Ishikawa (cell line): ENCODE measurements around the gene PRCC.

Experiments used
- EP300 ChIP-seq: IDR thresholded peaks from 2 replicates; pipeline ENCODE4 v1.6.1; 2012; ENCODE audit warnings: borderline replicate concordance
- TCF12 ChIP-seq: IDR thresholded peaks from 2 replicates; pipeline ENCODE4 v1.6.1; 2012; ENCODE audit warnings: low read depth
- YY1 ChIP-seq: IDR thresholded peaks from 2 replicates; pipeline ENCODE4 v1.6.1; 2012; ENCODE audit warnings: low read depth
- TF ChIP-seq, protein P1 (sequence below): IDR thresholded peaks from 2 replicates; pipeline ENCODE4 v1.6.1; 2012
- TF ChIP-seq, protein P2 (sequence below): IDR thresholded peaks from 2 replicates; pipeline ENCODE4 v1.6.1; 2012; ENCODE audit warnings: low read depth, mild to moderate bottlenecking

DNA sequence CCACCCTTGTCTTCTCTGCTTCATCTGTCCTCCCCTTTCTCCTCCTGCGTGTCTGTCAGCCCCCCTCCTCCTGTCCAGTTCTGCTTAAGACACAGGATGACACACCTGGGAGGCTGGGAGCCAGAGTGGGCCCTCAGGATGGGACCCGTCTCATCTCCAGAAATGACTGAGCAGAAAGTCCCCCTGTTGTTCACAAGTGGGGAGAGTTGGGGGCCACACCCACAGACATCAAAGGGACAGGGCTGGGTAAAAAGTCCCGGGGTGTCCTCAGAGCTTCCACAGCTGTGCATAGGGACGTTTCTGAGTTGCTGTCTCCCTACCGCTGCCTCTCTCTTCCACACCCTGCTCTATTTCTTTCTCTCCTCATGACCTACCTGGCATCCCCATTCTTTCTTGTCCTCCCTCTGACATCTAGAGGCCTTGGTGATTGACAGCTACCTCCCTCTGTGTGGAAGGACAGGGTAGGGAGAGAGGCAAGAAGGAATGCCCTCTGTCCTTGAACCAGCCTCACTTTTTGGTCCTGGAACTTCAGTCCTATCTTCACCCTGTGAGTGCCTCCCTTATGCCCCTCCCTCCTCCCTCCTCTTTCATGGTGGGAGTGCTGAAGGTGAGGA is 68.8 kb downstream of the PRCC start:
- TF ChIP-seq TCF12: no peak
- TF ChIP-seq, protein P1, sequence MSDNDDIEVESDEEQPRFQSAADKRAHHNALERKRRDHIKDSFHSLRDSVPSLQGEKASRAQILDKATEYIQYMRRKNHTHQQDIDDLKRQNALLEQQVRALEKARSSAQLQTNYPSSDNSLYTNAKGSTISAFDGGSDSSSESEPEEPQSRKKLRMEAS: no peak
- TF ChIP-seq YY1: no peak
- TF ChIP-seq, protein P2, sequence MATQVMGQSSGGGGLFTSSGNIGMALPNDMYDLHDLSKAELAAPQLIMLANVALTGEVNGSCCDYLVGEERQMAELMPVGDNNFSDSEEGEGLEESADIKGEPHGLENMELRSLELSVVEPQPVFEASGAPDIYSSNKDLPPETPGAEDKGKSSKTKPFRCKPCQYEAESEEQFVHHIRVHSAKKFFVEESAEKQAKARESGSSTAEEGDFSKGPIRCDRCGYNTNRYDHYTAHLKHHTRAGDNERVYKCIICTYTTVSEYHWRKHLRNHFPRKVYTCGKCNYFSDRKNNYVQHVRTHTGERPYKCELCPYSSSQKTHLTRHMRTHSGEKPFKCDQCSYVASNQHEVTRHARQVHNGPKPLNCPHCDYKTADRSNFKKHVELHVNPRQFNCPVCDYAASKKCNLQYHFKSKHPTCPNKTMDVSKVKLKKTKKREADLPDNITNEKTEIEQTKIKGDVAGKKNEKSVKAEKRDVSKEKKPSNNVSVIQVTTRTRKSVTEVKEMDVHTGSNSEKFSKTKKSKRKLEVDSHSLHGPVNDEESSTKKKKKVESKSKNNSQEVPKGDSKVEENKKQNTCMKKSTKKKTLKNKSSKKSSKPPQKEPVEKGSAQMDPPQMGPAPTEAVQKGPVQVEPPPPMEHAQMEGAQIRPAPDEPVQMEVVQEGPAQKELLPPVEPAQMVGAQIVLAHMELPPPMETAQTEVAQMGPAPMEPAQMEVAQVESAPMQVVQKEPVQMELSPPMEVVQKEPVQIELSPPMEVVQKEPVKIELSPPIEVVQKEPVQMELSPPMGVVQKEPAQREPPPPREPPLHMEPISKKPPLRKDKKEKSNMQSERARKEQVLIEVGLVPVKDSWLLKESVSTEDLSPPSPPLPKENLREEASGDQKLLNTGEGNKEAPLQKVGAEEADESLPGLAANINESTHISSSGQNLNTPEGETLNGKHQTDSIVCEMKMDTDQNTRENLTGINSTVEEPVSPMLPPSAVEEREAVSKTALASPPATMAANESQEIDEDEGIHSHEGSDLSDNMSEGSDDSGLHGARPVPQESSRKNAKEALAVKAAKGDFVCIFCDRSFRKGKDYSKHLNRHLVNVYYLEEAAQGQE: no peak
- TF ChIP-seq EP300: no peak
